Liver (tissue), 9 donors: ENCODE results near the gene CALY. TPM values are rescaled to one million over a fixed set of nuclear protein-coding genes. Genes with fewer than 3 reads are reported as not detected.
A peak's percentile ranks its signal among the peaks of the same experiment; 100 is the strongest.

Experiments used
- DNase-seq: peaks from one replicate; pipeline ENCODE4 v3.0.0-alpha.2; 2017; ENCODE audit warnings: low spot score
- H3K27ac ChIP-seq, 2 donors: one replicate each; pipeline ENCODE4 v1.7.0; 2013; ENCODE audit warnings: inconsistent platforms in 2 of 2, low read length in 2 of 2, control low read depth in 1 of 2, low read depth in 1 of 2, mild to moderate bottlenecking in 1 of 2
- H3K27me3 ChIP-seq, 4 donors: one replicate each; pipeline versions ENCODE4 v1.6.1 to v1.7.0; 2013; ENCODE audit warnings: low read length in 3 of 4, inconsistent platforms in 1 of 4, mild to moderate bottlenecking in 1 of 4, moderate library complexity in 1 of 4; ENCODE audit not compliant: control insufficient read depth in 4 of 4, insufficient read depth in 4 of 4
- H3K36me3 ChIP-seq, 4 donors: one replicate each; pipeline versions ENCODE4 v1.6.1 to v1.7.0; 2013; ENCODE audit warnings: low read length in 3 of 4, mild to moderate bottlenecking in 3 of 4, low read depth in 1 of 4, moderate library complexity in 1 of 4; ENCODE audit not compliant: control insufficient read depth in 4 of 4, insufficient read depth in 3 of 4
- H3K4me1 ChIP-seq, 4 donors: one replicate each; pipeline versions ENCODE4 v1.6.1 to v1.7.0; 2013; ENCODE audit warnings: low read length in 3 of 4, mild to moderate bottlenecking in 3 of 4, moderate library complexity in 1 of 4; ENCODE audit not compliant: control insufficient read depth in 4 of 4, insufficient read depth in 4 of 4
- H3K4me3 ChIP-seq, 3 donors: one replicate each; pipeline versions ENCODE4 v1.6.1 to v1.7.0; 2013; ENCODE audit warnings: low read length in 3 of 3, control low read depth in 1 of 3, low read depth in 1 of 3, mild to moderate bottlenecking in 1 of 3
- H3K9ac ChIP-seq, 2 donors: one replicate each; pipeline ENCODE4 v1.7.0; 2013; ENCODE audit warnings: low read length in 2 of 2, mild to moderate bottlenecking in 2 of 2, moderate library complexity in 2 of 2, control low read depth in 1 of 2, low read depth in 1 of 2
- H3K9me3 ChIP-seq, 4 donors: one replicate each; pipeline versions ENCODE4 v1.6.1 to v1.7.0; 2013; ENCODE audit warnings: low read length in 3 of 4; ENCODE audit not compliant: control insufficient read depth in 4 of 4
- CTCF ChIP-seq: fragments of 150-350 bp; IDR thresholded peaks from 2 replicates; pipeline ENCODE4 v1.5.1; 2017; ENCODE audit warnings: improper control_type of control experiment, low read depth, low read length; ENCODE audit not compliant: missing input control
- EGR1 ChIP-seq, 2 donors: IDR thresholded peaks; 2 replicates each; pipeline ENCODE4 v1.6.1; 2016 to 2018; ENCODE audit warnings: antibody characterized with exemption in 2 of 2, low read depth in 2 of 2
- FOXA1 ChIP-seq: IDR thresholded peaks from 2 replicates; pipeline ENCODE4 v1.6.1; 2016; ENCODE audit warnings: antibody characterized with exemption
- FOXA2 ChIP-seq: IDR thresholded peaks from 2 replicates; pipeline ENCODE4 v1.6.1; 2016; ENCODE audit warnings: antibody characterized with exemption
- GABPA ChIP-seq, 2 donors: IDR thresholded peaks in 1 of 2; conservative IDR thresholded peaks in 1 of 2; 2 replicates each; pipeline ENCODE4 v1.6.1; 2016; ENCODE audit warnings: antibody characterized with exemption in 2 of 2, mild to moderate bottlenecking in 1 of 2, moderate library complexity in 1 of 2
- HNF4A ChIP-seq, 2 donors: conservative IDR thresholded peaks; 2 replicates each; pipeline ENCODE4 v1.6.1; 2016; ENCODE audit warnings: antibody characterized with exemption in 2 of 2, mild to moderate bottlenecking in 2 of 2
- HNF4G ChIP-seq: IDR thresholded peaks from 2 replicates; pipeline ENCODE4 v1.6.1; 2016; ENCODE audit warnings: antibody characterized with exemption
- JUND ChIP-seq, 2 donors: IDR thresholded peaks; 2 replicates each; pipeline ENCODE4 v1.6.1; 2016; ENCODE audit warnings: antibody characterized with exemption in 2 of 2
- NR2F2 ChIP-seq: IDR thresholded peaks from 2 replicates; pipeline ENCODE4 v1.6.1; 2016; ENCODE audit warnings: antibody characterized with exemption
- RAD21 ChIP-seq, 2 donors: IDR thresholded peaks; 2 replicates each; pipeline ENCODE4 v1.6.1; 2016; ENCODE audit warnings: antibody characterized with exemption in 2 of 2, mild to moderate bottlenecking in 2 of 2
- RXRA ChIP-seq, 2 donors: IDR thresholded peaks; 2 replicates each; pipeline ENCODE4 v1.6.1; 2017 to 2018; ENCODE audit warnings: antibody characterized with exemption in 2 of 2, mild to moderate bottlenecking in 1 of 2
- SP1 ChIP-seq: IDR thresholded peaks from 2 replicates; pipeline ENCODE4 v1.6.1; 2018; ENCODE audit warnings: antibody characterized with exemption, mild to moderate bottlenecking
- TAF1 ChIP-seq: conservative IDR thresholded peaks from 2 replicates; pipeline ENCODE4 v1.6.1; 2016; ENCODE audit warnings: antibody characterized with exemption, mild to moderate bottlenecking
- YY1 ChIP-seq: IDR thresholded peaks from 2 replicates; pipeline ENCODE4 v1.6.1; 2016; ENCODE audit warnings: antibody characterized with exemption, mild to moderate bottlenecking
- ZBTB33 ChIP-seq: IDR thresholded peaks from 2 replicates; pipeline ENCODE4 v1.6.1; 2016; ENCODE audit warnings: antibody characterized with exemption
- WGBS: extraction: QIAGEN DNeasy Blood & Tissue Kit; methylation state at CpG from one replicate; pipeline ENCODE4 v1.1.7; 2013; 5-methylcytosine and 5-hydroxymethylcytosine counted together
- polyA plus RNA-seq, 2 donors: library from polyadenylated mRNA; stranded (reverse) in 1 of 2; unstranded in 1 of 2; fragments of 200-250 nt in 1 of 2; fragments of >200 nt in 1 of 2; fragmentation: Nextera tagmentation in 1 of 2; extraction: Ambion mirVana in 1 of 2; gene quantifications; one replicate each; pipeline versions ENCODE4 v1.2.1 to v1.2.3, GENCODE V29; 2013 to 2015
- total RNA-seq, 2 donors: library from RNA; depleted of rRNA; stranded (reverse); fragments of >200 nt; gene quantifications; one replicate each; pipeline ENCODE4 v1.2.3, GENCODE V29; 2014
- TF ChIP-seq, protein P1 (sequence below): IDR thresholded peaks from 2 replicates; pipeline ENCODE4 v1.6.1; 2016; ENCODE audit warnings: antibody characterized with exemption, mild to moderate bottlenecking
- TF ChIP-seq, protein P2 (sequence below): IDR thresholded peaks from 2 replicates; pipeline ENCODE4 v1.6.1; 2016; ENCODE audit warnings: antibody characterized with exemption
- TF ChIP-seq, protein P3 (sequence below): IDR thresholded peaks from 2 replicates; pipeline ENCODE4 v1.6.1; 2016; ENCODE audit warnings: antibody characterized with exemption
- donor health status: healthy.
- donor health status: healthy.
- donor health status: healthy.
- donor health status: healthy.
- donor health status: healthy.

The CALY gene
- total and polyA plus RNA-seq, 4 donors = 0.07 TPM; not detected in 3

- no peak for DNase-seq
- Histone ChIP-seq H3K36me3 (peaks cover 0 to 2% (median 2%) of the 10 kb centered on the region in 4 donors), H3K27me3 (no peaks in the 10 kb centered on the region), H3K4me1 (peaks cover 21 to 66% (median 40%) of the 10 kb centered on the region in 4 donors), H3K9ac (no peak overlapping the region), H3K27ac (no peak overlapping the region), H3K9me3 (no peaks in the 10 kb centered on the region), H3K4me3 (no peak overlapping the region)
- TF ChIP-seq FOXA1 = no peak
- no peak for TF ChIP-seq FOXA2
- TF ChIP-seq JUND (IDR thresholded peaks at IDR 0.05) = no peak
- TF ChIP-seq, protein P1, sequence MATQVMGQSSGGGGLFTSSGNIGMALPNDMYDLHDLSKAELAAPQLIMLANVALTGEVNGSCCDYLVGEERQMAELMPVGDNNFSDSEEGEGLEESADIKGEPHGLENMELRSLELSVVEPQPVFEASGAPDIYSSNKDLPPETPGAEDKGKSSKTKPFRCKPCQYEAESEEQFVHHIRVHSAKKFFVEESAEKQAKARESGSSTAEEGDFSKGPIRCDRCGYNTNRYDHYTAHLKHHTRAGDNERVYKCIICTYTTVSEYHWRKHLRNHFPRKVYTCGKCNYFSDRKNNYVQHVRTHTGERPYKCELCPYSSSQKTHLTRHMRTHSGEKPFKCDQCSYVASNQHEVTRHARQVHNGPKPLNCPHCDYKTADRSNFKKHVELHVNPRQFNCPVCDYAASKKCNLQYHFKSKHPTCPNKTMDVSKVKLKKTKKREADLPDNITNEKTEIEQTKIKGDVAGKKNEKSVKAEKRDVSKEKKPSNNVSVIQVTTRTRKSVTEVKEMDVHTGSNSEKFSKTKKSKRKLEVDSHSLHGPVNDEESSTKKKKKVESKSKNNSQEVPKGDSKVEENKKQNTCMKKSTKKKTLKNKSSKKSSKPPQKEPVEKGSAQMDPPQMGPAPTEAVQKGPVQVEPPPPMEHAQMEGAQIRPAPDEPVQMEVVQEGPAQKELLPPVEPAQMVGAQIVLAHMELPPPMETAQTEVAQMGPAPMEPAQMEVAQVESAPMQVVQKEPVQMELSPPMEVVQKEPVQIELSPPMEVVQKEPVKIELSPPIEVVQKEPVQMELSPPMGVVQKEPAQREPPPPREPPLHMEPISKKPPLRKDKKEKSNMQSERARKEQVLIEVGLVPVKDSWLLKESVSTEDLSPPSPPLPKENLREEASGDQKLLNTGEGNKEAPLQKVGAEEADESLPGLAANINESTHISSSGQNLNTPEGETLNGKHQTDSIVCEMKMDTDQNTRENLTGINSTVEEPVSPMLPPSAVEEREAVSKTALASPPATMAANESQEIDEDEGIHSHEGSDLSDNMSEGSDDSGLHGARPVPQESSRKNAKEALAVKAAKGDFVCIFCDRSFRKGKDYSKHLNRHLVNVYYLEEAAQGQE = no peak
- TF ChIP-seq EGR1 (IDR thresholded peaks at IDR 0.05; ENCODE audit: low read depth in 2 of 2) = no peak
- TF ChIP-seq GABPA (IDR thresholded peaks at IDR 0.05 in 1 of 2, conservative IDR thresholded peaks at IDR 0.05 in 1 of 2) = no peak
- TF ChIP-seq, protein P2, sequence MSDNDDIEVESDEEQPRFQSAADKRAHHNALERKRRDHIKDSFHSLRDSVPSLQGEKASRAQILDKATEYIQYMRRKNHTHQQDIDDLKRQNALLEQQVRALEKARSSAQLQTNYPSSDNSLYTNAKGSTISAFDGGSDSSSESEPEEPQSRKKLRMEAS = no peak
- no peak for TF ChIP-seq TAF1
- no peak for TF ChIP-seq CTCF
- no peak for TF ChIP-seq RXRA (IDR thresholded peaks at IDR 0.05)
- TF ChIP-seq HNF4G = no peak
- TF ChIP-seq RAD21 (IDR thresholded peaks at IDR 0.05) = no peak
- WGBS = 90% methylated on average over 12 of the region's 12 CpGs
These were observed 38.8 kb upstream of the CALY start for GRCh38 chr10:133375357-133376115.

- Histone ChIP-seq H3K4me1 (peaks cover 15 to 61% (median 40%) of the 10 kb centered on the region in 4 donors), H3K9me3 (no peaks in the 10 kb centered on the region), H3K36me3 (peaks cover 11 to 20% (median 18%) of the 10 kb centered on the region in 4 donors), H3K4me3 (peak within 1 kb of the TSS; percentile 63 to 92 (median 72)), H3K27ac (peak within 1 kb of the TSS; percentile 81 to 84), H3K9ac (peak within 1 kb of the TSS; percentile 11 to 60), H3K27me3 (no peaks in the 10 kb centered on the region)
- DNase-seq = peak; percentile 95
- WGBS = under 1% methylated on average over 89 of the region's 89 CpGs
- TF ChIP-seq FOXA1 = no peak
- TF ChIP-seq HNF4G = no peak
- TF ChIP-seq FOXA2 = no peak
- TF ChIP-seq HNF4A (conservative IDR thresholded peaks at IDR 0.05) = peak in 1 of 2 donors; percentile 25
- TF ChIP-seq, protein P2 = no peak
- peak; percentile 38 for TF ChIP-seq SP1
- TF ChIP-seq NR2F2 = no peak
- TF ChIP-seq JUND (IDR thresholded peaks at IDR 0.05) = no peak
- TF ChIP-seq RXRA (IDR thresholded peaks at IDR 0.05) = no peak
- TF ChIP-seq, protein P3, sequence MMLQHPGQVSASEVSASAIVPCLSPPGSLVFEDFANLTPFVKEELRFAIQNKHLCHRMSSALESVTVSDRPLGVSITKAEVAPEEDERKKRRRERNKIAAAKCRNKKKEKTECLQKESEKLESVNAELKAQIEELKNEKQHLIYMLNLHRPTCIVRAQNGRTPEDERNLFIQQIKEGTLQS = no peak
- peak; percentile 98 for TF ChIP-seq ZBTB33
- TF ChIP-seq CTCF = no peak
- no peak for TF ChIP-seq RAD21 (IDR thresholded peaks at IDR 0.05)
- TF ChIP-seq TAF1 = no peak
- peak; percentile 76 for TF ChIP-seq YY1
These were observed 36.7 kb upstream of the CALY start, which contains the start of gene ECHS1 for GRCh38 chr10:133373174-133374090. TSS of gene ECHS1 (minus strand) at chr10:133373354. CDS start at chr10:133373333, 21 bp downstream.
